GM20000 (cell line): Measurements from ENCODE around the gene PLEKHA6.

Experiments
- DNase-seq: peaks from one replicate; pipeline ENCODE4 v3.0.0; 2012; ENCODE audit warnings: low spot score
- TF ChIP-seq, protein P1 (sequence below): IDR thresholded peaks from 2 replicates; pipeline ENCODE4 v1.5.1; 2012; ENCODE audit warnings: mild to moderate bottlenecking, control low read depth; ENCODE audit errors: extremely low read depth, missing control alignments

The PLEKHA6 gene

DNA sequence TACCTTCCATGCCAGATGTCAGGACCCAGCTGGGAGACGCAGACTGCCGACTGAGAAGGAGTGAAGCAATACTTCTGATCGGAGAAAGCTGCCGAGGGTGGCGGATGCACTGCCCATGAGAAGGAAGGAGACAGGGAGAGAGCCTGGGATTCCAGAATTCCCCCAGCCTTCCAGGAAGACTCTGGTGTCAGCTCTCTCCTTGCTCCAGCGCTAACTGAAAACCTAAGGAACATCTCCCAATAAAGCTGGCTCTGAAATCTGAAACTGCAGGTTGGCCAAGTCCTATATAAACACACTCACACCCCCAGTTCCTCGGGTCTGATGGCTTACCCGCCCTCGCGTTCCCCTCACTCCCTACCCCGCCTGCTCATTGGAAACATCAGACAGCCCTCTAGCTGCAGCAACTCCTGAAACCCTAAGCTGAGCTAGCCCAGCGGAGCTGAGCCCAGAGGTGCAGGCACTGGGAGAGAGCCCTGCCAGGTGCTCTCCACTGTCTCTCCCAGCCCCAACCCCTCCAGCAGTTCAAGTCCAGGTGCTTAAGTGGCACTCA is 52.3 kb downstream of the PLEKHA6 start:
- DNase-seq, result no peak
- TF ChIP-seq, protein P1, sequence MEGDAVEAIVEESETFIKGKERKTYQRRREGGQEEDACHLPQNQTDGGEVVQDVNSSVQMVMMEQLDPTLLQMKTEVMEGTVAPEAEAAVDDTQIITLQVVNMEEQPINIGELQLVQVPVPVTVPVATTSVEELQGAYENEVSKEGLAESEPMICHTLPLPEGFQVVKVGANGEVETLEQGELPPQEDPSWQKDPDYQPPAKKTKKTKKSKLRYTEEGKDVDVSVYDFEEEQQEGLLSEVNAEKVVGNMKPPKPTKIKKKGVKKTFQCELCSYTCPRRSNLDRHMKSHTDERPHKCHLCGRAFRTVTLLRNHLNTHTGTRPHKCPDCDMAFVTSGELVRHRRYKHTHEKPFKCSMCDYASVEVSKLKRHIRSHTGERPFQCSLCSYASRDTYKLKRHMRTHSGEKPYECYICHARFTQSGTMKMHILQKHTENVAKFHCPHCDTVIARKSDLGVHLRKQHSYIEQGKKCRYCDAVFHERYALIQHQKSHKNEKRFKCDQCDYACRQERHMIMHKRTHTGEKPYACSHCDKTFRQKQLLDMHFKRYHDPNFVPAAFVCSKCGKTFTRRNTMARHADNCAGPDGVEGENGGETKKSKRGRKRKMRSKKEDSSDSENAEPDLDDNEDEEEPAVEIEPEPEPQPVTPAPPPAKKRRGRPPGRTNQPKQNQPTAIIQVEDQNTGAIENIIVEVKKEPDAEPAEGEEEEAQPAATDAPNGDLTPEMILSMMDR, result no peak

DNA sequence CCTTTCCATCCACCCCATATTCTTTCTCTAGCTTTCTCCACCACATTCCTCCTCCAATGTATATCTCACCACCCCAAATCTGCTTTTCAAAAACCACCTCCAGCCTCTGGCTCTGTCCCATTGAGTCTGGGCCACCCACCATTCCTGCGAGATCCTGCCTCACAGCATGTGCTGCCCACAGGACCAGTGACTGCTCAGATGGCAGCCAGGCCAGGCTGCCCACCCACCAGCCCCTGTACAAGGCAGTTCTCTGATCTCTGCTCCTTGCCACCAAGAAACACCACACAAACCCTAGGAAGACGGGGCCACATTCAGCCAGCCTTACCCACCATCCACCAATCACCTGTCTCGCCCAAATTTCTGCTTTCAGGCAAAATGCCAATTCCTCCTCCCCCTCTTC is 53.7 kb downstream of the PLEKHA6 start:
- no peak for DNase-seq
- TF ChIP-seq, protein P1, result no peak

DNA sequence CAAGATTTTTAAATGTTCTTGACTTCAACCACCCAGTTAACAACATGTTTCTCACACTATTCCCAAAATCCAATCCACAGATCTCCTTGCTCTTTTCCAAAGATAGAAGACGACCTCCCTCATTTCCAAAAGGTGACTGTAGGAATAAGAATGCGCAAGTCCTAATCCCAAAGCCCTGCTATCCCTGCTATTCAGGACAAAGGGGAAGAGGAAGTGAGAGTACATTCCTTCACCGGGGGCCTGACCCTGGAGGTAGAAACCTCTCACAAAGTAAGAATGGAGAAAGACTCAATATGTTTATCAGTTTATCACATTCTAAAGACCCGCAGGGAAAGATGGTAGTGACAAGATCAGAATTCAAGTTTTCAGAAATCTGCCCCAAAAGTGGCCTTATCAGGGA is 55.7 kb downstream of the PLEKHA6 start:
- DNase-seq, result no peak
- TF ChIP-seq, protein P1, result no peak

DNA sequence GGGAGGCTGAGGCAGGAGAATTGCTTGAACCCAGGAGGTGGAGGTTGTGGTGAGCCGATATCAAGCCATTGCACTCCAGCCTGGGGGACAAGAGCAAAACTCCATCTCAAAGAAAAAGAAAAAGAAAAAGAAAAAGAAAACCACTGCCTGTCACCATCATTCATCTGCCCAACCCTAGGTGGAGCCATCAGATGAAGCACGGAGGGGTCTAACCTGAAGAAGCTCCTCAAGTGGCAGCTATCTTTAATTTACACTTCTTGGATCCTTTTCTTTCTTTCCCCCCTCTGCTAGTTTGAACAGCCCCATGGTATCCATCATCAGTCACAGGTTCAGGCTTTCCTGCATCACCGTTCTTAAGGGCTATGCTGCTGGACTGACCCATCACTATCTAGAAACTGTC is 57.0 kb downstream of the PLEKHA6 start:
- DNase-seq, result no peak
- TF ChIP-seq, protein P1, result no peak

DNA sequence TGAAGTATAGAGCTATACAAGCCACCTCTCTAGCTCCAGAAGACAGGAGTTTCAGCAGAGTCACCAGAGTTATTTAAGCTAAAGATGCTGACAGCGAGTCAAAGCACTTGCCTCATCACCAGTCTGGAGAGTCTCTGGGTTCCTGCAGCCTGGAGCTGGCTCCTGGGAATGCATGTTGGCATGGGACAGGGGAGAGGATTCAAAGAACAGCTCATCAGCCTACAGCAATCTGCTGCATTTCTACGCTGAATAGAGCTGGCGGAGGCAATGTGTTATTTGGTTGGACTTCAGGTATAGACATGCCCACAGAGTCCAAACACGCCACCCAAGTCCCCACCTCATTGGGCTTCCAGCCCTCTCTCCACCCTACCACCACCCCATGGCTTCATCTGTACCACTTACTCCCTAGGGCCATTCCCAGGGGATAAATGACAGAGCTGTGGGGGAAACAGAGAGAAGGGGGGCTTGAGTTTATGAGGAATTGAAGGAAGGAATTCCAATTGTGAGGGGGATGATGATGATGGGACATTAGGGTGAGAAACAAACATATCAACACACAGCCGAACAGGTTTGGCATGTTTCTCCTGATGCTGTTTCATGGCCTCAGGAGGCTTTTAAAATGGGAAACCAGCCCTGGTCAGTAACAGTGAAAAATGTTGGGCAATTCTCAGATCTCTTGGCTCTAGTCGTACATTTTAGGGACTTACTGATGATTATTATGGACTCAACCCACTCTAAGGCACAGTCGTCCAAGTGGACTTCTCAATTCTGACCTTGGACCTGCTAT is 58.4 kb downstream of the PLEKHA6 start:
- DNase-seq, result no peak
- TF ChIP-seq, protein P1, result no peak

DNA sequence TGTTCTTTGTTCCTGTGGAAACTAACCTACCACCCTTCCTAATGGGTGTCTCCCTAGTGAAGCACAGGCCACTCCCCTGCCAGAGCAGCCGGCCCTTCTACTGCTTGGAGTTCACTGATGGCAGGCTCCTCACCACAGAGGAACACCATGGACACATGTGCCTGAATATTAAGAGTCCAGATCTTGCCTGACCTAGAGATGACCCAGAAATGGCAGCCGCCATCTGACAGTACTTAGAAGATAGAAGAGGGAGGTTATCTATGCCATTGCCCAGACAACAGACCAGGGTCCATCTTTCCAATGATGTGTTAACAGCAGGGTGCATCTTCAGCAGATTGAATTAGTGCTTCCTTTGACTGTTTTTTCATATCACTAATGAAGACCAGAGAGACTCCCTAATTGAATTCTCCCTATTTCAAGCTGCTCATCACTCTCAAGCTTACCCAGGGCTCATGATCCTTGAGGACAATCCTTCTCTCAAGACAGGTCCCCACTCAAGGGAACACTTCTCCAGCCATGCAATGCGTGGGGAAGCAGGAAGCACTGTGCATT is 59.8 kb downstream of the PLEKHA6 start:
- TF ChIP-seq, protein P1, result no peak

DNA sequence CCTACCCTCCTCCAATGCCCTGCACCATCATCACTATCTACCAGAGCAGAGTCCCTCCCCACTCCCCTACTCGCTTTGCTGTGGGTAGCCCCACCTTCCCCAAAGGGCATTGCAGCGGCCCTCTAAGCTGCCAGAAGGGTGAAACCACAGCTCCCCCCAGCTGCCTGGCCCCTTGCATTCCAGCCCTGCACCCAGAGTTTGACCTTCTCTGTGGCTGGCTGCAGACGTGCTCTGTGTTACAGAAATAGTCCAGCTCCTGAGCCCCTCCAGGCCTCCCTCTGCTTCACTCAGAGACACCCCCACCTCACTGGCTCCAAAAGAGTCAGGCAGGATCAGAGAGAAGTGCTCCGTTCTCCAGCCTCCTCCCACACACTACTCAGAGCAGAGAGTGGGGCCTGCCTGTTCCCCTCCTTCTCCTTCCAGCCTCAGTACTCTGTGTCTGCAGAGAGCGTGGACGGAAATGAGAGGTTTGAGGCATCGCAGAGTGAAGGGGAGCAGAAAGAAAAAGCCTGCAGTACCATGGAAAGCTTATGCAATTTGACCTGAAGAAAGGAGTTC is 63.2 kb downstream of the PLEKHA6 start:
- DNase-seq, result no peak

More for the DNA sequence above, 59.8 kb downstream of the PLEKHA6 start:
- DNase-seq, result no peak

More for the DNA sequence above, 63.2 kb downstream of the PLEKHA6 start:
- TF ChIP-seq, protein P1, result no peak
